ENCODE results near the gene TRNT1.

The TRNT1 gene

DNA sequence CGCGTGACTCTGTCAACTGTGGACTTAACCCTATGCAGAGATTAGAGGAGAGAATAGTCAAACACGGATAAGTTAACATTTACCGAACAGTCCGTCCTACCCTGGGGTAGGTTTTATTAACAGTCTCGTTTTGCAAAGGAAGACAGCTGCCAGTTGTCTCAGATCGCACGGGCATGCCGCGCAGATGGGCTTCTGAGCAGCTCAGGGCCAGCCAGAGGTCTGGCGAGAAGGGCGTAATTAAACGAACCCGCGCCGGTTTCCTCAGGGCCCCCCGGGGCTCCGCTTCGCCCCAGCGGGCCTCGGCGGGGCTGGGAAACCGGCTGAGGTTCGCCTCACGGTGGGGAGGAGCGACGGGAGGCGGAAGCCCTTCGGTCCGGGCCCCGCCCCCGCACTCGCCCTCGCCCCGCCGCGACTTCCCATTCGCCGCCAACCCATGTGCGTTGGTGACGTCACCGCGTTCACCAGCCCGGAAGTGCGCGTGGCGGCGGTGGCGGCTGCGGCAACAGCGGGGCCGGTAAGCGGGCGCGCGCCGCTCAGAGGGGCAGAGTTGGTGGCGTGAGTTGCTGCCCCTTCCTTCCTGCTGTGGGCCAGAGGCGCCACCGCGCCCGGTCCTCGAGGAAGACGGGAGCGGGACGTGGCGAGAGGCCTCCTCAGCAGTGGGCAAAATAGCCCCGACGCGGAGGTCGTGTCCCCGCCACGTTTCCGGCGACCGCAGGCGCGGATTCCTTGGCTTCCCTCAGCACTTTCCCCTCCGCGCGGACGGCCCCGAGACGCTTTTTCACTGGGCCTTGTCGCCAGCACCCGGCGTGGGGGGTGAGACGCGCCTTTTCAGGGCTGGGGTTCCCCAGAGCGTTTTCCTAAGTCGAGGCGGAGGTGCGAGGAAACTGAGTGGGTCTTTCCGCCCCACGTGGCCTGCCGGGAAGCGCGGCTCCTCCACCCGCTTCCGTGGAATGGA is at the start of gene TRNT1:
Gene TRNT1 (plus strand): TSS at position 464 of the 955 bp plus-strand sequence. CDS start 2,101 bp downstream, outside the sequence.
- no peaks in the 10 kb centered on the region for H3K27me3 ChIP-seq (ENCODE audit: insufficient read depth, poor library complexity, severe bottlenecking)
- peaks cover 4% of the 10 kb centered on the region for H3K4me1 ChIP-seq (ENCODE audit: insufficient read depth, poor library complexity, severe bottlenecking)
- peak within 1 kb of the TSS; percentile 88 for H3K4me3 ChIP-seq (ENCODE audit: severe bottlenecking)
- peak within 1 kb of the TSS; percentile 44 for H3K27ac ChIP-seq (ENCODE audit: poor library complexity, severe bottlenecking)
- ATAC-seq (ENCODE audit: low read depth), result peak; percentile 94
- TF ChIP-seq, protein P1, sequence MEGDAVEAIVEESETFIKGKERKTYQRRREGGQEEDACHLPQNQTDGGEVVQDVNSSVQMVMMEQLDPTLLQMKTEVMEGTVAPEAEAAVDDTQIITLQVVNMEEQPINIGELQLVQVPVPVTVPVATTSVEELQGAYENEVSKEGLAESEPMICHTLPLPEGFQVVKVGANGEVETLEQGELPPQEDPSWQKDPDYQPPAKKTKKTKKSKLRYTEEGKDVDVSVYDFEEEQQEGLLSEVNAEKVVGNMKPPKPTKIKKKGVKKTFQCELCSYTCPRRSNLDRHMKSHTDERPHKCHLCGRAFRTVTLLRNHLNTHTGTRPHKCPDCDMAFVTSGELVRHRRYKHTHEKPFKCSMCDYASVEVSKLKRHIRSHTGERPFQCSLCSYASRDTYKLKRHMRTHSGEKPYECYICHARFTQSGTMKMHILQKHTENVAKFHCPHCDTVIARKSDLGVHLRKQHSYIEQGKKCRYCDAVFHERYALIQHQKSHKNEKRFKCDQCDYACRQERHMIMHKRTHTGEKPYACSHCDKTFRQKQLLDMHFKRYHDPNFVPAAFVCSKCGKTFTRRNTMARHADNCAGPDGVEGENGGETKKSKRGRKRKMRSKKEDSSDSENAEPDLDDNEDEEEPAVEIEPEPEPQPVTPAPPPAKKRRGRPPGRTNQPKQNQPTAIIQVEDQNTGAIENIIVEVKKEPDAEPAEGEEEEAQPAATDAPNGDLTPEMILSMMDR (IDR thresholded peaks at IDR 0.05; ENCODE audit: poor library complexity, severe bottlenecking), result no peak
- DNase-seq (ENCODE audit: low spot score), result peak; percentile 93
- no peaks in the 10 kb centered on the region for H3K9me3 ChIP-seq (ENCODE audit: severe bottlenecking)
- peaks cover 34% of the 10 kb centered on the region for H3K36me3 ChIP-seq (ENCODE audit: low read depth)

DNA sequence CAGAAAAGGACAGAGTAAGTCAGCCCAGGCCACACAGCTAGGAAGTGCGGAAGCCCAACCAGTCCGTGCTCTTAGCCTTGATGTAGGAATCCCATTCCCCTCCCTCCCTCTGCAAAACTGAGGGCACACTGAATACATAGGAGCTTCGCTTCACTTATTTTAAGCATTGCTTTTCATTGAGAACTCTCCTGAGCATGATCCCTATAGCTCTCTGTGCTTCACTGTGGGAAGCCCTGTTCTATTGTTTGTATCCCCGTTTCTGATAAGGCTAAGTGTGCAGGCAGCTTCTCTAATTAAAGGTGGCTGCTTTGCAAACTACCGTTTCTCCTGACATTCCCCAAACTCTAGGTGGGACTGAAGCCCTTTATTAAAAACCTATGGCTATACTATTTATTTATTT is 46.4 kb upstream of the TRNT1 start:
- H3K4me3 ChIP-seq (ENCODE audit: severe bottlenecking), result no peak overlapping the region
- H3K9me3 ChIP-seq (ENCODE audit: severe bottlenecking), result no peaks in the 10 kb centered on the region
- H3K36me3 ChIP-seq (ENCODE audit: low read depth), result no peaks in the 10 kb centered on the region
- no peaks in the 10 kb centered on the region for H3K27me3 ChIP-seq (ENCODE audit: insufficient read depth, poor library complexity, severe bottlenecking)
- H3K27ac ChIP-seq (ENCODE audit: poor library complexity, severe bottlenecking), result no peak overlapping the region
- DNase-seq (ENCODE audit: low spot score) (no peak), ATAC-seq (ENCODE audit: low read depth) (no peak)
- TF ChIP-seq, protein P1 (IDR thresholded peaks at IDR 0.05; ENCODE audit: poor library complexity, severe bottlenecking), result no peak
- H3K4me1 ChIP-seq (ENCODE audit: insufficient read depth, poor library complexity, severe bottlenecking), result no peaks in the 10 kb centered on the region

DNA sequence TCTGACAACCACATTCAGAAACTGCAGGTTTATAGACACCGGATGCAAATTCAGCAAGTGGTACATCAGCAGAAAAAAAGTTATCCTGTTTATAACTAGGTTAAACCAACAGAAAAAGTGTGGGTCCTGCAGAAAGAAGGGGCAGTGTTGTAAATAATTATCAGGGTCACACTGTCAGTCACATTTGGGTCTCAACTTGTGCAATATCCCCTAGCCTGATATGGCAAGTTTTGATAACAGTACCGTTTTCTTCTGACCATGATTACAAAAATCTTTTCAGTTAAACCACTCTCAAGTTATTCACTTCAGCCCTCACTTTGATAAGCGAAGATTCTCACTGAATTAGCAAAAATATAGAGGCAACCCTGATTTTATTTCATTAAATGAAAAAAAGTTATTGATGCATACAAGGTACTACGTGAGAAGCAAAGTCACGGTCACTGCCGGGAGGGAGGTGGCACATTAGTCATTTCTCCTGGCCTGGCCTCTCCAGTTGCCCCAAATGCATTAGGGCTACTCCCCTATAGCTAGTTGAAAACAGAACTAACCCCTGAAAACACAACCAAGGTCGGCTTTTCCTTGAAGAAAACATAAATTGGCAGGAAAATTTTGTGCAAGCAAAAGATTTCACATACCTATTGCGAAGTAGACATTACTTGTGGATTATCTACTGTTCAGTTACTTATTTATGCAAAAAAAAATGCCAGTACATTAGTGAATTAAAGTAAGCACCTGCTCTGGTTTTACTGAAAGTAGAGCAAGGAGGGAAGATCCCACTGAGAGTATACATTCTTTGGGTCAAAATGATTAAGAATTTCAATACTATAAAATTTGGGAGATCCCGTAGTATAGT is 45.1 kb upstream of the TRNT1 start:
- ATAC-seq (ENCODE audit: low read depth), result no peak
- TF ChIP-seq, protein P1 (IDR thresholded peaks at IDR 0.05; ENCODE audit: poor library complexity, severe bottlenecking), result no peak
- DNase-seq (ENCODE audit: low spot score), result no peak
- H3K9me3 ChIP-seq (ENCODE audit: severe bottlenecking), result no peaks in the 10 kb centered on the region
- H3K36me3 ChIP-seq (ENCODE audit: low read depth), result no peaks in the 10 kb centered on the region
- H3K4me1 ChIP-seq (ENCODE audit: insufficient read depth, poor library complexity, severe bottlenecking), result no peaks in the 10 kb centered on the region
- no peaks in the 10 kb centered on the region for H3K27me3 ChIP-seq (ENCODE audit: insufficient read depth, poor library complexity, severe bottlenecking)
- H3K4me3 ChIP-seq (ENCODE audit: severe bottlenecking), result no peak overlapping the region
- H3K27ac ChIP-seq (ENCODE audit: poor library complexity, severe bottlenecking), result no peak overlapping the region

DNA sequence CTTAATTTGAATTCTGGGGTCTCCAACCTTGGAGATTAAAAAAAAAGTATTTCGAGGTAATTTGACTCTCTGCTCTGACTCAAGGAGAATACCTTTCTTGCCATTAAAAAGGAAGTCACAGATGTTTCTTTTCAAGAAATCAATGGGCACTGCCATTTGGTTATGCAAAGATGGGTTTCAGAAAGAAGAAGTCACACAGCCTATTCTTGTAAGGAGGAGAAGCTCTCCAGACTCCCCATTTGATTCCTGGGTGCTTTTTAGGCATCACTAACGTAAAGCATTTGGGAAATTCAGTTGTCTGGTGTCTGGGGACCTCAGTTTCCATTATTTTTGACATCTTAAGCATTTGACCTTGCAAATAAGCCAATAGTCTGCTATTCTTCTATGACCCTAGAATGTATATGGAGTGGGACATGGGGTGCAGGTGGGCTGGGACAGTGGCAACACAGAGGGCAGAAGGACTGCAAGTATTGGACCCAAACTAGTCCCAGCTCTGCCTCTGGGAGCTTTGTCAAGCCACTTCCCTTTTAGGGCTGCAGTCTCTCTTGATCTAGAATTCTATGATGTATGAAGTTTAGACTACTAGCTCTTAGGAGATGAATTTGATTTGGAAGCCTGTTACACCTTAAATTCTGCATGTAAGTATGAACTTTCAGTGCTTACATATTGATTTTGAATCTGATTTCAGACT is 44.4 kb upstream of the TRNT1 start:
- Histone ChIP-seq H3K36me3 (ENCODE audit: low read depth) (no peaks in the 10 kb centered on the region), H3K4me1 (ENCODE audit: insufficient read depth, poor library complexity, severe bottlenecking) (no peaks in the 10 kb centered on the region), H3K9me3 (ENCODE audit: severe bottlenecking) (no peaks in the 10 kb centered on the region), H3K4me3 (ENCODE audit: severe bottlenecking) (no peak overlapping the region), H3K27ac (ENCODE audit: poor library complexity, severe bottlenecking) (no peak overlapping the region), H3K27me3 (ENCODE audit: insufficient read depth, poor library complexity, severe bottlenecking) (no peaks in the 10 kb centered on the region)
- ATAC-seq (ENCODE audit: low read depth), result no peak
- TF ChIP-seq, protein P1 (IDR thresholded peaks at IDR 0.05; ENCODE audit: poor library complexity, severe bottlenecking), result no peak
- DNase-seq (ENCODE audit: low spot score), result no peak

Measured in RWPE2 (cell line).